ENCODE data around the gene OXA1L.
"Not testable (repeated sequence)": the region's sequence is repeated elsewhere in the genome, so short reads cannot be mapped to it uniquely, and the experiment has no call there.

OXA1L gene

DNA sequence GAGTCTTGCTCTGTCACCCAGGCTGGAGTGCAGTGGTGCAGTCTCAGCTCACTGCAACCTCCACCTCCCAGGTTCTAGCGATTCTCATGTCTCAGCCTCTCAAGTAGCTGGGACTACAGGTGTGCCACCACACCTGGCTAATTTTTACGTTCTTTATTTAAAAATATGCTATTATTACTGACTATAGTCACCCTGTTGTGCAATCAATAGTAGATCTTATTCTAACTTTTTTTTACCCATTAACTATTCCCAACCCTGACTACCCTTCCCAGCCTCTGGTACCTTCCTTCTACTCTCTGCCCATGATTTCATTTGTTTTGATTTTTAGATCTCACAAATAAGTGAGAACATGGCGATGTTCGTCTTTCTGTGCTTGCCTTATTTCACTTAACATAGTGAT lies 2.5 kb downstream of the OXA1L start:
- DNase-seq, result no peak

DNA sequence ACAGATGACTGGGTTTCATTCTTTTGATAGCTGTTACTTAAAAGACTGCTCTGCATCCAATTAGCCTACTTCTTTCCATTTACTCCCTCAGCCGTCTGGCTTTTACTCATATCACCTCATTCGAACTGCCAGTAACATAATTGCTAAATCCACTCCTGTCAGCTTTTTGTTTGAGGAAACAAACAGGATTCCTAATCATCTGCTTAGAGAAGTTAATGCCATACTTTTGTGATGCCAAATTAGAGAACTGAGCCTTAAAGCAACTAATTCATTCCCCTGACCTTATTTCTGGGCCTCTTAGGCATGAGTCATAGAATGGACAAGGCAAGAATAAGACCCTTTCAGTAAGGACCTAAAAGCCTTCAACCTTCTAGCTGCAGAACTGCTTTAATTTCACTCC lies 2.9 kb downstream of the OXA1L start:
- no peak for DNase-seq

DNA sequence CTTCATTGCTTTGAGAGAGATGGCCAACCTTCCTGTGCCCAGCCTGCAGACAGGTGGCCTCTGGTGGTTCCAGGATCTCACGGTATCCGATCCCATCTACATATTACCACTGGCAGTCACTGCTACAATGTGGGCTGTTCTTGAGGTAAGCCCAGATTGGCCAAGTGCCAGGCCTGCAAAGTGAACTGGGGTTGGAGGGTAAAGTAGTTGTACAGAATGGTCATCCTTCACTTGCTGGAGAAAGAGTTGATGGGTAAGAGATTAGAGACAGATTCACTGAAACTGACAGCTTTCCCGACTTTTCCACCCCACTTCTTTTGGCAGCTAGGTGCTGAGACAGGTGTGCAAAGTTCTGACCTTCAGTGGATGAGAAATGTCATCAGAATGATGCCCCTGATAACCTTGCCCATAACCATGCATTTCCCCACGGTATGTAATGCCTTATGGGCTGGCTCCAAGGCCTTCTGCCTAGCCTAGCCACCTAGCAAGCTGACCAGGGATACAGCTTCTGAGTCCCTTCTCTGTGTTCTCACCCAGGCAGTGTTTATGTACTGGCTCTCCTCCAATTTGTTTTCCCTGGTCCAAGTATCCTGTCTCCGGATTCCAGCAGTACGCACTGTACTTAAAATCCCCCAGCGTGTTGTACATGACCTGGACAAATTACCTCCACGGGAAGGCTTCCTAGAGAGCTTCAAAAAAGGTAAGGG lies 4.1 kb downstream of the OXA1L start:
- no peak for DNase-seq

DNA sequence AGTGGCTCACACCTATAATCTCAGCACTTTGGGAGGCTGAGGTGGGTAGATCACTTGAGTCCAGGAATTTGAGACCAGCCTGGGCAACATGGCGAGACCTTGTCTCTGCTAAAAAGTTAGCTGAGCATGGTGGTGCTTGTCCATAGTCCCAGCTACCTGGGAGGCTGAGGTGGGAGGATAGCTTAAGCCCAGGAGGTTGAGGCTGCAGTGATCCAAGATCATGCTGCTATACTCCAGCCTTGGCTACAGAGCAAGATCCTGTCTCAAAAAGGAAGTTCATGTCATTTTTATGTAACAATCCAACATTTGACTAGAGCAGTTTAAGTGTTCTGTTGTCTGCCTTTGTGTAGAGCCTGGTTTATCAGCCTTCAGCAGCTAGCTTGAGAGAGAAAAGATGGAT lies 6.2 kb downstream of the OXA1L start:
- no peak for DNase-seq

DNA sequence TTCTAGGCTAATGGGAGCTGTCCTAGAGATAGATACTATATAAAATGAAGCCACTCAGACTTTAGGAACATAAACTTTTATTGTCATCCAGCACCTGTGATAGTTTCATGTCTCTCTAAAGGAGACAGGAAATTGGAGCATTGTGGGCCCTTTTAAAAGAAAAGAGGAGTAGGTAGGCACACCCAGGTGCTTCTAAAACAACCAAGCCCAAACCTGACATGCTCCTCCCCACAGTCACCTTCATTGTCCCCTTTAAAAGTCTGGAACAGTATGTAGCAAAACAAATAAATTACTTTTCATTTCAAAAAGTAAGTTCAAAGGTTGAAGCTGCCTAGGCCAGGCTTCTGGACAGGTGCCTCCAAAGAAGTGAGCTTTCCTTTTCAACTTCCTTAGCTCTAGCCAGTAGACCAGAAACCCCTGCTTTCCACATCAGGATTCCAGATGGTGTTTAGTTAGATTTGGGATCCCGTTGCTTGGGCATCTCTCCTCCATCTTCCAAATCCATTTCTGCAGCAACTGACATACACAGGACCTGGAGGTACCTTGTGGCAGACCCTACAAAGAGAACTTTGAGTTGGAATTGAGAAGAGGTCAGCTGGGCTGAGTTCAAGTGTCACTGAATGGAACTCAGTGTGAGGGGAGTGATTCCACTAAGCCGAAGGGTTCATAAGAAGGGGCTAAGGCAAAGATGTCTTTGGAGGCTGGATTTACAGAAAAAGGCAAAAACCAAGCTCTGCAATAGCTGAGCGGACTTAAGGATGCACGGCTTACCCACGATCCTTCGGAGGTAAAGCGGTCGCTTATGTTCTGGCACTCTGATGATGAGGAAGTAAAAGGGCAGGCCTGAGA lies 6.9 kb downstream of the OXA1L start:
- DNase-seq, result no peak

DNA sequence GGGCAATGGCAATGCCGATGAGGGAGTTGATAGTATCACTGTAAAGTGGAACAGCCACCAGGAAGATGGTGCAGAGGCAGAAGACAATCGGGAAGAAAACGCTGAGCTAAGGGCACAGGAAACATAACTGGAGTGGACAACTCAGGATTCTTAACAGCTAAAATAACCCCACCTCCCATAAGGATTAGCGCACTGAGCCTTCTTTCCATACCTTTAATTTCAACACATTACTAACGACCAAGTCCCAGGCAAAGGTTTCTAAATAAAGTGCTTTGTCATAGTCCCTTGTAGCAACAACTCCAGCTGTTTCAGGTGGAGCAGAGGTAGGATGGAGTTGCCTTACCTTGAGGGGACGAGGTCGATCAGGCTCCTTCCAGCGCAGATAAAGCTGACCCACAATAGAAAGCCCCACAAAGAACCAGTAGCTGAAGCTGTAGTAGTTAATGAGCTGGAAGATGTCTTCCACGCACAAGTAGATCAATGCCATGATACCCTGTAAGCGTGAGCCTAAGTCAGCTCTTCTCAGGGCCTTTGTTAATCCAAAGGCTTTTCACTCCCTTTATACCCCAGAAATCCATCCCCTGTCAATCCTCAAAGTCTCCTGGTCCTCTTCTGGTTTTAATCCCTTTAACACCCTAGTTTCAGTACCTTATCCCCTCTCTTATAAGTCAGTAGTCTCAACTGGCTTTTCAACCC lies 7.7 kb downstream of the OXA1L start:
- DNase-seq, result no peak

DNA sequence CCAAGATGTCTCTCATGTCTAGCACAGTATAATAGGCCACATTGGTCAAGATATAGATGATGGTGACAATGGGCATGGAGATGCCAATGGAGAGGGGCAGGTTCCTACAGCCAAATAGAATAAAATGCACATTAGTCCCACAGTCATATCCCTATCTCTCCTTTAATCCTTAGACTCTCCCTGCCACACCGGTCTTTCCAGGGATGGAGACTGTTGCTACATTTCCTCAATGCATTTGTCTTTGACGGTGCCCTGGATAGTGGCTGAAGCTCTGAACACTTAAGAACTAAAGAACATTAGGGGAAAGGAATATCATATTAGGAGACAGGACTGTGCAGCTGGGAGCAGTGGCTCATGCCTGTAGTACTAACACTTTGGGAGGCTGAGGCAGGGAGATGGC lies 9.7 kb downstream of the OXA1L start:
- DNase-seq, result no peak

DNA sequence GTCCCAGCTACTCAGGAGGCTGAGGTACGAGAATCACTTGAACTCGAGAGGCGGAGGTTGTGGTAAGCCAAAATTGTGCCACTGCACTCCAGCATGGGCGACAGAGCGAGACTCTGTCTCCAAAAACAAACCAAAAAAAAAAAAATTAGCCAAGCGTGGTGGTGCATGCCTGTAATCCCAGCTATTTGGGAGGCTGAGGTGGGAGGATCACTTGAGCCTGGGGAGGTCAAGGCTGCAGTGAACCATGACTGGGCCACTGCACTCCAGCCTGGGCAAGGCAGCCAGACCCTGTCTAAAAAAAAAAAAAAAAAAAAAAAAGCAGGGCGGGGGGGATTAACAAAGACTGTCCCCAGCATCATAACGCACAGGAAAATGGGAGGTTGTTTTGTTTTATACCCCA lies 10.4 kb downstream of the OXA1L start:
- DNase-seq, result not testable (repeated sequence)

DNA sequence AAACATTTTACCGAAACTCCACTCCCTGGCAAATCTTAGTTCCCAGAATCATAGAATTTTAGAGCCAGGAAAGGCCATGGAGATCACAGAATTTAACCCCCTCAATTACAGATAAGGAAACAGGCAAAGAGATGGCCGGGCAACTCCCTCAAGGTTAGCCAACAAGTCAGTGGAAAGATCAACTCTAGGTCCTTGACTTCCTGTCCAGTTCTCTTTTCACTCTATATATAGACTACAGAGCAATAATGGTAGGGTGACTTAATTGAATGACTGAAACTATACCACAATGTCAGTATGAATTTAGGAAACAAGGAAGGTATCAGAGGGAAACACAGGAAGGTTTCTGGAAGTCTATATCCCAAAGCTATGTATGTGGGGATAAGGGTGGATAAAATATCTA lies 11.6 kb downstream of the OXA1L start:
- no peak for DNase-seq

DNA sequence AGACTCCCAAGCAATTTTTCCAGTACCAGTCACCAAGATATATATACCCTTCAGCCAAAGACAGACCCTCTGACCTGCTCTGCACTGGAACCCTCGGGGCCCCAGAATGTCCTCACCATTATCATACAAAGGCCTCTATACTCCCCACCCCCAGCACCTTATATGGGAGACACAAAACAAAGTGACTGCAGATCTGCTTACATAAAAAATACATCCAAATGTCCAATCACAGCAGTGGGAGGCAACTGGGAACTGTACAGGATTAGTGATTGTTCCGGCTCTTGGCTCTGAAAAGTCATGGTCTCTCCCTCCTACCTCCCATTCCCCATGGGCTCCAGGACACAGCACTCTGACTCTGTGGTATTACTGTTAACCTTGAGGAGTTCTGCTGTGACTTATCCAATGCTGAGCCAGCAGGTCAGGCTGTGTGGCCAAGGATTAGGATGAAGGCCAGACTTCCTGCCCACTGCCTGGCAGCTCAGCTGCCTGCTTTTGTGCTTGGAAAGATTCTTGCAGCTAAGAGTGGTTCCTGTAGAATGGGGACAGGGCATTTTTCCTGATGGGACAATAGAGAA lies 13.7 kb downstream of the OXA1L start:
- DNase-seq, result peak in 1 of 56 donors; percentile 8

DNA sequence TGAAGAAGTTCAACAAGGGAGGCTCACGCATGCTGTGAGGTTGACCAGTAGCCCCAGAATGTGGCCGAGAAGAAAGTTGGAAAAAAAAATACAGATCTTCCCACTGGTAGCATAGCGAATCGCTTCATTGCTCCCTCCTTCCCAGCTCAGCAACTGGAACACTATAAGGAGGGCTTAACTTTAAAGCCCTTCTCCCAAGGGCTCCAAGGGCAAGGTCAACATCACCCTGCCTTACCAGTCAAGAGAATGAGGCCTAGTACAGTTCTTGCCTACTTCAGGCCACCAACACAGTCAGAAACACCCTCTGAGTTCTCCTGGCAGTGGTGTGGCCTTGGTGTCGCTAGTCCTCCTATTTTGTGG lies 14.4 kb downstream of the OXA1L start:
- no peak for DNase-seq

DNA sequence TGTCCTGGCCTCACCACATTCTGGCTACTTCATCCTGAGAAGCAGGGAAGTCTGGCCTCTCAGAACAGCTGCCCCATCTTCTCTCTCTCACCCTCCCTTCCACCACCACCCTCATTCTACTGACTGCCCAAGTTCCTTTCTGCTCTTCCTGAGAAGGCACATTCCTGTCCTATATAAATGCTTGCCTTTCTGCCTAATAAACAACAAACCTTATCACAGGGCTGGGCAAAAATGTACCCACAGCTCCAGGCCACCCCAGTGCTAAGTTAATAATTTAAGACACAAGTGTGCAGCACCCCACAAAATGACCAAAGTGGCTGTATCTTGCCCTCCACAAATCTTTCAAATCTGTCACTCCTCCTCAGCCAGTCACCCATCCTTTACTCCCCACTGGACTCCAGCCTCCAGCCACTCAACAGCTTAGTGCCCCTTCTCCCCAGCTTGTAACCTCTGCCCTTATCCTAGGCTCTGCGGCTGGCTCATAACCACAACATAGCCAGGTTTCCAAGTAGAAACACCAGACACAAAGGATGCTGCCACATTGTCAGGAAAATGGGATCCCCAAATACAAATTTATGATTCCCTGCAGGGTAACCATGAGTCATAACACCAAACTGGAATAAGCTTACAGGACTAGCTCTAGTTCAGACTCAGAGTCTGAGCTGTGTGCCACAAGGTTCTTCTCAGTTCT lies 15.0 kb downstream of the OXA1L start:
- no peak for DNase-seq

DNA sequence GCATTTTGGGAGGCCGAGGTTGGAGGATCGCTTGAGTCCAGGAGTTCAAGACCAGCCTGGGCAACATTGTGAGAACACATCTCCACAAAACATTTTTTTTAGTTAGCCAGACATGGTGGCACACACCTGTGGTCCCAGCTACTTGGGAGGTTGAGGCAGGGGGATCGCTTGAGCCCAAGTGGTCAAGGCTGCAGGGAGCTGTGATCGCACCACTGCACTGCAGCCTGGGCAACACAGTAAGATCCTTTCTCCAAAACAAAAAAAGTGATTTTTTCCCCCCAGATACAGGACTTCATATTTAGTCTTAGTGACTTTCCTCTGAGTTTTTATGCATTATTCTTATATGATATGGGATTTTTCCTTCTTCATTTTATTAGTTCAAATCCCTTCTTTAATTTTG lies 20.2 kb downstream of the OXA1L start:
- no peak for DNase-seq

DNA sequence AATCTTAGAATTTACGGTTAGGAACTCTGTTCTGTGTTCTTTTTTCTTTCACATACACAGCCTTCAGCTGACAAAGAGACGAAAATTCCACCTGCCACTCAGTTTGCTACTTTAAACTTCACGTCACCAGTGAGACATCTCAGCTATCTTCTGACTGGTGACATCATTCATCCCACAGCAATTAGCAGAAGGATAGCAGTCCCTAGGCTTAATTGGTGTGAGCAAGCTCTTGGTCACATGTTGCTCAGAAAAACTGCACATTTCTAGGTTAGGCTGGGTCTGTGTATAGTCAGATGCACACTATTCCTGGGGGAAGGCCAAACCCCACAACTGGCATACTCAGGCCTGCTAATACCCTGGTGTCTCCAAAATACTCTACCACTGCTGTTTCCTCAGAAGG lies 24.8 kb downstream of the OXA1L start:
- DNase-seq, result no peak

DNA sequence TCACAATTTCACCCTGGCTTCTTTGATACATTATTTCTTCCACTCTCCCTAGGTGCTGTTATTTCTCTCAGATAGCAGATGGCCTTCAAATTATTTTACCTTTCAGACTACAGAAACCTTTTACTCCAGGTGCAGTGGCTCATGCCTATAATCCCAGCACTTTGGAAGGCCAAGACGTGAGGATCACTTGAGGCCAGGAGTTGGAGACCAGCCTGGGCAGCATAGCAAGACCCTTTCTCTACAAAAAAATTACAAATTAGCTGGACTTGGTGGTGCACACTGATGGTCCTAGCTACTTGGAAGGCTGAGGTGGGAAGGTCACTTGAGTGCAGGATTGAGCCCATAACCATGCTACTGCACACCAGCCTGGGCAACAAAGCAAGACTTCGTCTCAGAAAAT lies 25.7 kb downstream of the OXA1L start:
- DNase-seq, result no peak

DNA sequence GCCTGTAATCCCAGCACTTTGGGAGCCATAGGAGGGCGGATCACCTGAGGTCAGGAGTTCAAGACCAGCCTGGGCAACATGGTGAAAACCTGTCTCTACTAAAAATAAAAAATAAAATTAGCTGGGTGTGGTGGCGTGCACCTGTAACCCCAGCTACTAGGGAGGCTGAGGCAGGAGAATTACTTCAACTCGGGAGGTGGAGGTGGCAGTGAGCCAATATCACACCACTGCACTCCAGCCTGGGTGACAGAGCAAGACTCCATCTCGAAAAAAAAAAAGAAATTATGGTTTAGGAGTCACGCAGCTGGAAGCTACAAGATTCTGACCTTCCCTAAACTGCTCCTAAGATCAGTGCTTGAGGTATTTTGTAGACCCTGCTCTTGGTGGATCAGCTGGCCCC lies 27.1 kb downstream of the OXA1L start:
- DNase-seq, result not testable (repeated sequence)

DNA sequence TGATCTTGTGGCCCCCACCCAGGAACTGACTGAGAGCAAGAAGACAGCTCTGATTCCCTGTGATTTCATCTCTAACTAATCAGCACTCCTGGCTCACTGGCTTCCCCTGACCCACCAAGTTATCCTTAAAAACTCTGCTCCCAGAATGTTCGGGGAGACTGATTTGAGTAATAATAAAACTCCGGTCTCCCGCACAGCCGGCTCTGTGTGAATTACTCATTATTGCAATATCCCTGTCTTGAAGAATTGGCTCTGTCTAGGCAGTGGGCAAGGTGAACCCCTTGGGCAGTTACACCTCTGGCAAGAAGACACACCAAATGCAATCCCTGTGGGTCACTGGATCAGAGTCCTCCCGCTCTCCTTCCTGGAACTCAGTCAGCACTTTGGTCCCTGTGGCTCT lies 27.5 kb downstream of the OXA1L start:
- DNase-seq, result no peak

DNA sequence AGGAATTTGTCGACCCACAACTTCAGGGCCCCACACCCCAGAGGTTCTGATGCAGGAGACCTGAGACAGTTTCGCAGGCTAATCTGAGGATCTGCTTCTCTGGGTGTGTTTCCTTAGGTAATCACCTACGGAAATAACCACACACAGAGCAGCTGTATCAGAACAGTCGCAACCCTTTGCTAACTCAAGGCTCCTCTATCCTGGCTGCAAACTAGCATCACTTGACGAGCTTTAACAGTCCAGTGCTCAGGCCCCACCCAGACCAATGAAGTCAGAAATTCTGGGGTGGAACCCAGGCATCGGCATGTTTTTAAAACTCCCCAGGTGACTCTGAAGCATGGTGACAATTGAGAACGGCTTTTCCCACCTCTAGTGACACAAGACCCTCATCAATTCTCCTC lies 28.1 kb downstream of the OXA1L start:
- DNase-seq, result no peak

DNA sequence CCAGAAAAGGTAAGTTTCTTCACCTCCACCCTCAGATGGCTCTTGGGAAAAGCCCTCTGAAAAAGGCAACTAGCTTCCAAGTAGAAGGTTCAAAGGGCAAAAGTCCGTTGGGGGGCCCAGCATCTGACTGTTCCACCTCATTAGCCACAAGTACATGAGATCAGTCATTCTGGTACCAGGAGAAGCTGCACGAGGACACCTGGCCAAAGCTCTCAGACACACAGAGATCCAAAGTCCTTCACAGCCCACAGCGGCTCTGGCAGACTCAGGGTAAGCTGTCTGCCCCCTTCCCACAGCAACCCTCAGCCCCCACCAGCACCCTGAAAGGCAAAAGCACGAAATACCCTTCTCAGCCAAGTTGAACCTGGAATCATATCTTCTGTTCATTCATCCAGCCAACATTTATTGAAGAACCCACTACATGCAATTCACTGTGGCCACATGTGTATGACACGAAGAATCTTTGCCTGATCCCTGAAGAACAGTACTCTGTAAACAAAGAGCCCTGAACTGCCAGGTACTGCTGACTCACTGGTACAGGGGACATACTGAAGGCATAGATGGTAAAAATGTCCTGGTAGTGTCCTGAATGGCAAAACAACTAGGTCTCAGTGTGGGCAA lies 29.7 kb downstream of the OXA1L start:
- DNase-seq, result no peak

DNA sequence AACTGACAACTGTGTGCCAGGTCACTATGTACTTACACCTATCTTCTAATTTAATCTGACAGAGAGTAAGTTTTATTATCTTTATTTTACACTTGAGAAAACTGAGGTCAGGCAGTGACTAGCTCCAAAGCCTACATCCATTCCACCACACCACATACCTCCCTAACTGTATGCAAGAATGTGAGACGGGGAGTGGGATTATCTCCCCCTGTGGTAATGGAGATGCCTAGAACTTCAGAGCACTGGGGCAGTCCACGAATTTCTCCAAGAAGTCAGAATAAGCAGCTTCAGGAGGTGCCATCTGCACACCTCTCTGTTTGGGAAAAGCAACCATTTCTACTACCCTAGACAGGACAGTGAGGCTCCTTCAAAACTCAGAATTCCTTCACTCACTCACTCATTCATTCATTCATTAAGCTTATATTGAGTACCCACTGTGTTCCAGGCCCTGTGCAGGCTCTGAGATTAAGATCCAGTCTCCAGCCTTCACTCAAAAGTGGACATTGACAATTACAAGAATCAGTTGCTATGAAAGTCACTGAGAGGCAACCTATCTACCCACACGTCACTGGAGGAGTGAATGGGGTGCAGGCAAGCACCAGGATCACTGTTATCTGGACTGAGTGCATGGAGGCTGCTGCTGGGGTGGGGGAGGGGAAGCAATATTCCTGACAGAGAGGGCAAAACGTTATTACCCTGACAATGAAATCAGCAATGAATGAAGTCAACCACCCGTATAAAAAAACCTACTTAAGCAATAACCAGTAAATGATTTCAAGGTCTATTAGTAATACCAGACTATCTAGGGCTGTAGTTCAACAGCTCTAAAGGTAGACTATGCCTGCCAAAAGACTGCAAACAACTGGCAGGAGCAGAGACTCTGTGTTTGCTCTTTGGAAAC lies 30.8 kb downstream of the OXA1L start:
- DNase-seq, result no peak

All from nucleus accumbens (tissue), 56 donors.